ENCODE data around the gene NCAPG2.

NCAPG2 gene

GRCh38 chr7:158592541-158592940, 112.1 kb downstream of the NCAPG2 start:
- no peak for DNase-seq

- no peak for DNase-seq
Observed at GRCh38 chr7:158591944-158592343, 112.7 kb downstream of the NCAPG2 start.

GRCh38 chr7:158590181-158590530, 114.4 kb downstream of the NCAPG2 start:
- DNase-seq = no peak

GRCh38 chr7:158589653-158590052, 115.0 kb downstream of the NCAPG2 start:
- DNase-seq = no peak

GRCh38 chr7:158588878-158589442, 115.6 kb downstream of the NCAPG2 start:
- DNase-seq = no peak

GRCh38 chr7:158588085-158588877, 116.3 kb downstream of the NCAPG2 start:
- DNase-seq = no peak

GRCh38 chr7:158587162-158588084, 117.2 kb downstream of the NCAPG2 start, which contains the start of gene PTPRN2:
Gene PTPRN2 (minus strand): TSS chr7:158587823.
- peak; percentile 37 for DNase-seq

- no peak for DNase-seq
Observed at GRCh38 chr7:158586499-158587161, 118.0 kb downstream of the NCAPG2 start.

GRCh38 chr7:158585721-158586498, 118.7 kb downstream of the NCAPG2 start:
- no peak for DNase-seq

- no peak for DNase-seq
Observed at GRCh38 chr7:158584407-158584806, 120.2 kb downstream of the NCAPG2 start.

- no peak for DNase-seq
Observed at GRCh38 chr7:158583810-158584209, 120.8 kb downstream of the NCAPG2 start.

- DNase-seq = no peak
Observed at GRCh38 chr7:158583143-158583542, 121.5 kb downstream of the NCAPG2 start.

- no peak for DNase-seq
Observed at GRCh38 chr7:158582089-158582456, 122.5 kb downstream of the NCAPG2 start.

GRCh38 chr7:158581440-158582088, 123.0 kb downstream of the NCAPG2 start:
- DNase-seq = no peak
